GM23338 (cell line): ENCODE measurements around the gene NEDD4. TPM values are rescaled to one million over a fixed set of nuclear protein-coding genes. Genes with fewer than 3 reads are reported as not detected.

Experiments used
- ATAC-seq: fragments of 200-7000 bp; cut with Tn5 transposase; 3 replicates; pipeline ENCODE4 v1.9.1; 2020
- DNase-seq: peaks from one replicate; pipeline ENCODE4 v3.0.0-alpha.2; 2015; ENCODE audit warnings: low spot score
- H2AFZ ChIP-seq: fragments of 200-600 bp; sonication (generic); 2 replicates; pipeline ENCODE4 v1.8.0; 2016; ENCODE audit warnings: antibody characterized with exemption, mild to moderate bottlenecking, moderate library complexity
- H3F3A ChIP-seq: fragments of 200-600 bp; sonication (generic); replicated peaks from 2 replicates; pipeline ENCODE4 v1.8.0; 2017; ENCODE audit warnings: antibody characterized with exemption, mixed run types, low read depth
- H3K27ac ChIP-seq: fragments of 200-600 bp; sonication (generic); 2 replicates; pipeline ENCODE4 v1.6.1; 2016; ENCODE audit warnings: low read depth
- H3K27me3 ChIP-seq: fragments of 200-600 bp; sonication (generic); 2 replicates; pipeline ENCODE4 v1.8.0; 2016; ENCODE audit warnings: mild to moderate bottlenecking, mixed run types, moderate library complexity; ENCODE audit not compliant: insufficient read depth
- H3K36me3 ChIP-seq: fragments of 200-600 bp; sonication (generic); 2 replicates; pipeline ENCODE4 v1.8.0; 2016; ENCODE audit warnings: mild to moderate bottlenecking; ENCODE audit not compliant: insufficient read depth
- H3K4me1 ChIP-seq: fragments of 200-600 bp; sonication (generic); 2 replicates; pipeline ENCODE4 v1.8.0; 2016; ENCODE audit warnings: mild to moderate bottlenecking, moderate library complexity; ENCODE audit not compliant: insufficient read depth
- H3K4me2 ChIP-seq: fragments of 200-600 bp; sonication (generic); 2 replicates; pipeline ENCODE4 v1.7.1; 2017; ENCODE audit warnings: mixed run types
- H3K4me3 ChIP-seq: fragments of 200-600 bp; sonication (generic); 2 replicates; pipeline ENCODE4 v1.6.1; 2016; ENCODE audit warnings: mixed run types
- H3K79me2 ChIP-seq: fragments of 200-600 bp; sonication (generic); replicated peaks from 2 replicates; pipeline ENCODE4 v1.8.0; 2017; ENCODE audit warnings: mild to moderate bottlenecking; ENCODE audit not compliant: insufficient read depth
- H3K9me2 ChIP-seq: fragments of 200-600 bp; sonication (generic); 2 replicates; pipeline ENCODE4 v1.8.0; 2017; ENCODE audit not compliant: insufficient read depth
- H4K20me1 ChIP-seq: fragments of 200-600 bp; sonication (generic); replicated peaks from 2 replicates; pipeline ENCODE4 v1.8.0; 2017; ENCODE audit warnings: mild to moderate bottlenecking; ENCODE audit not compliant: insufficient read depth
- H3K27ac Mint-ChIP-seq: 2 replicates; pipeline ENCODE4 v1.8.0; 2020; ENCODE audit warnings: inconsistent platforms, mild to moderate bottlenecking, moderate library complexity, mixed read lengths
- H3K27me3 Mint-ChIP-seq: 3 replicates; pipeline ENCODE4 v1.8.0; 2022; ENCODE audit warnings: low read depth, mild to moderate bottlenecking, moderate library complexity, mixed read lengths, inconsistent platforms; ENCODE audit not compliant: insufficient read depth, poor library complexity
- H3K36me3 Mint-ChIP-seq: 3 replicates; pipeline ENCODE4 v1.8.0; 2021; ENCODE audit warnings: low read depth, mild to moderate bottlenecking, inconsistent platforms, moderate library complexity, mixed read lengths
- H3K4me1 Mint-ChIP-seq: 3 replicates; pipeline ENCODE4 v1.8.0; 2020; ENCODE audit warnings: mild to moderate bottlenecking, inconsistent platforms, mixed read lengths
- H3K4me3 Mint-ChIP-seq: 3 replicates; pipeline ENCODE4 v1.8.0; 2021; ENCODE audit warnings: moderate library complexity, mild to moderate bottlenecking, inconsistent platforms, mixed read lengths
- H3K9me3 Mint-ChIP-seq: 3 replicates; pipeline ENCODE4 v1.8.0; 2020; ENCODE audit warnings: moderate library complexity, mild to moderate bottlenecking, inconsistent platforms, mixed read lengths
- EZH2 ChIP-seq: fragments of 200-600 bp; sonication (generic); IDR thresholded peaks from one replicate; pipeline ENCODE4 v1.8.0; 2017; ENCODE audit warnings: antibody characterized with exemption, mild to moderate bottlenecking, low read depth; ENCODE audit not compliant: unreplicated experiment
- EZH2phosphoT487 ChIP-seq: fragments of 200-600 bp; sonication (generic); IDR thresholded peaks from one replicate; pipeline ENCODE4 v1.8.1; 2018; ENCODE audit warnings: antibody characterized with exemption; ENCODE audit not compliant: unreplicated experiment
- JUNB ChIP-seq: IDR thresholded peaks from one replicate; pipeline ENCODE4 v1.6.1; 2016; ENCODE audit warnings: antibody characterized with exemption; ENCODE audit not compliant: unreplicated experiment
- NANOG ChIP-seq: IDR thresholded peaks from 2 replicates; pipeline ENCODE4 v1.6.1; 2016; ENCODE audit warnings: antibody characterized with exemption, borderline replicate concordance
- POLR2AphosphoS5 ChIP-seq: IDR thresholded peaks from 2 replicates; pipeline ENCODE4 v1.6.1; 2016; ENCODE audit warnings: antibody characterized with exemption, low read depth
- STAT1 ChIP-seq: IDR thresholded peaks from one replicate; pipeline ENCODE4 v1.6.1; 2016; ENCODE audit warnings: antibody characterized with exemption; ENCODE audit not compliant: unreplicated experiment
- ZNF114 ChIP-seq: fragments of 250-450 bp; sonication (Bioruptor Pico); IDR thresholded peaks from 2 replicates; pipeline ENCODE4 v1.5.0; 2020; ENCODE audit warnings: mild to moderate bottlenecking, moderate library complexity
- ZNF331 ChIP-seq: fragments of 250-450 bp; sonication (Bioruptor Pico); IDR thresholded peaks from 2 replicates; pipeline ENCODE4 v1.5.0; 2020; ENCODE audit warnings: low read depth, mild to moderate bottlenecking, moderate library complexity
- polyA plus RNA-seq: library from polyadenylated mRNA; unstranded; fragments of >200 nt; fragmentation: Nextera tagmentation; extraction: Ambion mirVana; gene quantifications from 2 replicates; pipeline ENCODE4 v1.2.1, GENCODE V29; 2016
- total RNA-seq: library from RNA; depleted of rRNA; stranded (reverse); fragments of >200 nt; shearing (Covaris generic); gene quantifications from 2 replicates; pipeline ENCODE4 v1.2.3, GENCODE V29; 2014
- TF ChIP-seq, protein P1 (sequence below): IDR thresholded peaks from one replicate; pipeline ENCODE4 v1.6.1; 2018; ENCODE audit warnings: antibody characterized with exemption; ENCODE audit not compliant: unreplicated experiment
- TF ChIP-seq, protein P2 (sequence below): IDR thresholded peaks from 2 replicates; pipeline ENCODE4 v1.6.1; 2016; ENCODE audit warnings: antibody characterized with exemption
- TF ChIP-seq, protein P3 (sequence below), 2 experiments: fragments of 200-600 bp in 1 of 2; sonication (generic) in 1 of 2; conservative IDR thresholded peaks; 2 replicates each; pipeline versions ENCODE4 v1.5.1 to v1.6.1; 2016 to 2017; ENCODE audit warnings: antibody characterized with exemption in 2 of 2, low read depth in 2 of 2, mild to moderate bottlenecking in 2 of 2, moderate library complexity in 1 of 2

The NEDD4 gene
- total and polyA plus RNA-seq, 2 experiments from 2014 or later, result 2.1 to 7.2 TPM

DNA sequence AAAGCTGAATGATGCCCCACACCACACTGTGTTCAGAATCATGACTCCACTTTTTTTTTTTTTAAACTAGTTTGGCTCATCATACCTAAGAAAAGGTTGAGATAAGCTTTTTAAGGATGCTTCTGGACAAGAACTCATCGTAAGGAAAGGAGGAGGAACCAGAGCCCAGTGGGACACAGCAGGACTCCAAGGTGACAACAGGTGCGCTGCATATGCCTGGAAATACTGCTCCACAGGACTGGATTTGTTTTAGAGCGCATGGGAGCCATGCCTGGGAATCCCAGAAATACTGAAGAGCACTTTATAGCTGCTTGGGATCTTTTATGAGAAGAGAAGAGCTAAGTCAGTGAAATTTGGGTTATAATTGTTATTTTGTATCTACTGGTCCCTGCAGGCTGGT, 93.4 kb downstream of the NEDD4 start (continued):
- TF ChIP-seq, protein P1, sequence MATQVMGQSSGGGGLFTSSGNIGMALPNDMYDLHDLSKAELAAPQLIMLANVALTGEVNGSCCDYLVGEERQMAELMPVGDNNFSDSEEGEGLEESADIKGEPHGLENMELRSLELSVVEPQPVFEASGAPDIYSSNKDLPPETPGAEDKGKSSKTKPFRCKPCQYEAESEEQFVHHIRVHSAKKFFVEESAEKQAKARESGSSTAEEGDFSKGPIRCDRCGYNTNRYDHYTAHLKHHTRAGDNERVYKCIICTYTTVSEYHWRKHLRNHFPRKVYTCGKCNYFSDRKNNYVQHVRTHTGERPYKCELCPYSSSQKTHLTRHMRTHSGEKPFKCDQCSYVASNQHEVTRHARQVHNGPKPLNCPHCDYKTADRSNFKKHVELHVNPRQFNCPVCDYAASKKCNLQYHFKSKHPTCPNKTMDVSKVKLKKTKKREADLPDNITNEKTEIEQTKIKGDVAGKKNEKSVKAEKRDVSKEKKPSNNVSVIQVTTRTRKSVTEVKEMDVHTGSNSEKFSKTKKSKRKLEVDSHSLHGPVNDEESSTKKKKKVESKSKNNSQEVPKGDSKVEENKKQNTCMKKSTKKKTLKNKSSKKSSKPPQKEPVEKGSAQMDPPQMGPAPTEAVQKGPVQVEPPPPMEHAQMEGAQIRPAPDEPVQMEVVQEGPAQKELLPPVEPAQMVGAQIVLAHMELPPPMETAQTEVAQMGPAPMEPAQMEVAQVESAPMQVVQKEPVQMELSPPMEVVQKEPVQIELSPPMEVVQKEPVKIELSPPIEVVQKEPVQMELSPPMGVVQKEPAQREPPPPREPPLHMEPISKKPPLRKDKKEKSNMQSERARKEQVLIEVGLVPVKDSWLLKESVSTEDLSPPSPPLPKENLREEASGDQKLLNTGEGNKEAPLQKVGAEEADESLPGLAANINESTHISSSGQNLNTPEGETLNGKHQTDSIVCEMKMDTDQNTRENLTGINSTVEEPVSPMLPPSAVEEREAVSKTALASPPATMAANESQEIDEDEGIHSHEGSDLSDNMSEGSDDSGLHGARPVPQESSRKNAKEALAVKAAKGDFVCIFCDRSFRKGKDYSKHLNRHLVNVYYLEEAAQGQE, result no peak
- TF ChIP-seq JUNB (no peak), POLR2AphosphoS5 (no peak)

DNA sequence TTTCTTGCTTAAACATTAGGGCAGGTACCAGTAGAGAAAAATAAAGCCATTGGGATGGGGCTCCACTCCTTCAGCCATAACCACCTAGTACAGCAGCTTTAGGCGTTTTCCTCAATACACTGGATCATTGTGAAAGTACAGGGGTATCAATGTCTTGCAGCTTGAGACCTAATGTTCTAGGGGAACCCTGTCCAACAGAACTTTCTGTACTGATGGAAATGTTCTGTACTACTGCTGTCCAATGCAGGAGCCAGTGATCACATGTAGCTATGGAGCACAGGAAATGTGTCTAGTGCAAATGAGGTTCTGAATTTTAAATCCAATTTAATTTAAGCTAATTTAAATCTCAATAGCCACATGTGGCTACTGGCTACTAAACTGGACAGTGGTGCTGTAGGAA, 93.9 kb downstream of the NEDD4 start:
- Mint-ChIP-seq H3K27ac (no peak overlapping the region), H3K36me3 (no peaks in the 10 kb centered on the region), H3K9me3 (no peaks in the 10 kb centered on the region), H3K4me1 (peaks cover 11% of the 10 kb centered on the region; the same call in 2 of the 3 replicates), H3K27me3 (no peaks in the 10 kb centered on the region), H3K4me3 (no peak overlapping the region)
- no peak for TF ChIP-seq ZNF114
- TF ChIP-seq STAT1, result no peak
- no peaks in the 10 kb centered on the region for H3K79me2 ChIP-seq
- H3K4me2 ChIP-seq, result no peak overlapping the region
- H3K4me3 ChIP-seq, result no peak overlapping the region
- no peaks in the 10 kb centered on the region for H3K27me3 ChIP-seq
- no peaks in the 10 kb centered on the region for H3K36me3 ChIP-seq
- no peak for DNase-seq
- H2AFZ ChIP-seq, result no peak overlapping the region
- no peak for ATAC-seq
- H4K20me1 ChIP-seq, result no peaks in the 10 kb centered on the region
- no peaks in the 10 kb centered on the region for H3K4me1 ChIP-seq
- H3K9me2 ChIP-seq, result no peaks in the 10 kb centered on the region
- H3K27ac ChIP-seq, result no peak overlapping the region
- H3F3A ChIP-seq, result no peaks in the 10 kb centered on the region

DNA sequence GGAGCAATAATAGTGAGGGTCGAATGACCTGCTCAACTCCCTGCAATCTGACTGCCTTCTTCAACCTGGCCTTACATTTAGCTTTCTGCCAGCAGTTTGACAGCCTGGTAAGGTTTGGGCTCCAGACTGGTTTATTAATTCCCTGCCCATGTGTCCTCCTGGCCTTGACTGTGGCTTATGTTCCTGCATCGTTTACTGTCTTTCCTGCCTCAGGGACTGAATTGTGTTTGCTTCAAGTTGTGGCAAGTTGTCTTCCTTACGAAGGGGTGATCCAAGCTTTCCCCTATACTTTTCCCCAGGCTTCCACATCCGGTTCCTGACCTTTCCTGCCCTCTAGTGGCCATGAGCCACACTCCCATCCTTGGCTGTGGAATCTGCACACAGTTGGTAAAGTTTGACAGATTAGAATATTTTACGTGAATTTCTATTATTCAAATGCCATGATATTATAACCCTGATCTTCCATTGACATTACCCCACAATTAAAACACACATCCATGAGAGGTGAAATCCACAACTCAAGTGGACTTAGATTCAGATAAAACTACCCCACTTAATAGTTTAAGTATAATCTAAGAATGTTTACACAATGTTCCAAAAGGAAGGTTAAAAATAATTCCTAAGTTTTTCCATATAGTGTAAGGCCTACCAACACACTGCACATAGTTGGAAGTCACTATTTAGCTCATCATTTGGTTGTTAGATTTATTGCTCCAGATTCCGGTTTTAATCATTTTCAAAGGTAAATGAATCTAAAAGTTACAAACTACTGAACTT, 95.7 kb downstream of the NEDD4 start:
- Histone ChIP-seq H3K4me1 (no peaks in the 10 kb centered on the region), H4K20me1 (no peaks in the 10 kb centered on the region), H3K4me3 (no peak overlapping the region), H3K27ac (no peak overlapping the region), H2AFZ (peak overlapping the region; percentile 60; the same call in 1 of the 2 replicates), H3F3A (no peaks in the 10 kb centered on the region), H3K4me2 (no peak overlapping the region), H3K36me3 (no peaks in the 10 kb centered on the region), H3K27me3 (no peaks in the 10 kb centered on the region), H3K9me2 (no peaks in the 10 kb centered on the region), H3K79me2 (no peaks in the 10 kb centered on the region)
- Mint-ChIP-seq H3K4me1 (peaks cover 11% of the 10 kb centered on the region; the same call in 2 of the 3 replicates), H3K27me3 (no peaks in the 10 kb centered on the region), H3K9me3 (no peaks in the 10 kb centered on the region), H3K36me3 (no peaks in the 10 kb centered on the region), H3K4me3 (peak overlapping the region; percentile 2; the same call in 1 of the 3 replicates), H3K27ac (peak overlapping the region; percentile 83; the same call in 1 of the 2 replicates)
- DNase-seq, result peak; percentile 85
- peak; percentile 97 for ATAC-seq
- TF ChIP-seq ZNF331 (CRISPR knock-in tag) (no peak), STAT1 (no peak), NANOG (no peak), EZH2phosphoT487 (no peak), ZNF114 (no peak), EZH2 (no peak), JUNB (no peak), POLR2AphosphoS5 (no peak)
- TF ChIP-seq, protein P2, sequence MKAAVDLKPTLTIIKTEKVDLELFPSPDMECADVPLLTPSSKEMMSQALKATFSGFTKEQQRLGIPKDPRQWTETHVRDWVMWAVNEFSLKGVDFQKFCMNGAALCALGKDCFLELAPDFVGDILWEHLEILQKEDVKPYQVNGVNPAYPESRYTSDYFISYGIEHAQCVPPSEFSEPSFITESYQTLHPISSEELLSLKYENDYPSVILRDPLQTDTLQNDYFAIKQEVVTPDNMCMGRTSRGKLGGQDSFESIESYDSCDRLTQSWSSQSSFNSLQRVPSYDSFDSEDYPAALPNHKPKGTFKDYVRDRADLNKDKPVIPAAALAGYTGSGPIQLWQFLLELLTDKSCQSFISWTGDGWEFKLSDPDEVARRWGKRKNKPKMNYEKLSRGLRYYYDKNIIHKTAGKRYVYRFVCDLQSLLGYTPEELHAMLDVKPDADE, result peak; percentile 40; the same call in 1 of the 2 replicates
- TF ChIP-seq, protein P3, sequence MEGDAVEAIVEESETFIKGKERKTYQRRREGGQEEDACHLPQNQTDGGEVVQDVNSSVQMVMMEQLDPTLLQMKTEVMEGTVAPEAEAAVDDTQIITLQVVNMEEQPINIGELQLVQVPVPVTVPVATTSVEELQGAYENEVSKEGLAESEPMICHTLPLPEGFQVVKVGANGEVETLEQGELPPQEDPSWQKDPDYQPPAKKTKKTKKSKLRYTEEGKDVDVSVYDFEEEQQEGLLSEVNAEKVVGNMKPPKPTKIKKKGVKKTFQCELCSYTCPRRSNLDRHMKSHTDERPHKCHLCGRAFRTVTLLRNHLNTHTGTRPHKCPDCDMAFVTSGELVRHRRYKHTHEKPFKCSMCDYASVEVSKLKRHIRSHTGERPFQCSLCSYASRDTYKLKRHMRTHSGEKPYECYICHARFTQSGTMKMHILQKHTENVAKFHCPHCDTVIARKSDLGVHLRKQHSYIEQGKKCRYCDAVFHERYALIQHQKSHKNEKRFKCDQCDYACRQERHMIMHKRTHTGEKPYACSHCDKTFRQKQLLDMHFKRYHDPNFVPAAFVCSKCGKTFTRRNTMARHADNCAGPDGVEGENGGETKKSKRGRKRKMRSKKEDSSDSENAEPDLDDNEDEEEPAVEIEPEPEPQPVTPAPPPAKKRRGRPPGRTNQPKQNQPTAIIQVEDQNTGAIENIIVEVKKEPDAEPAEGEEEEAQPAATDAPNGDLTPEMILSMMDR (conservative IDR thresholded peaks at IDR 0.05; ENCODE audit: low read depth in 2 of 2), result peak; percentile 86 to 97
- TF ChIP-seq, protein P1, result no peak
